Heart left ventricle (tissue), 16 donors: Measurements from ENCODE around the gene ADGRD1. TPM values are rescaled to one million over a fixed set of nuclear protein-coding genes. Genes with fewer than 3 reads are reported as not detected.

Experiments used
- ATAC-seq, 4 donors: fragments of 200-7000 bp; cut with Tn5 transposase; one replicate each; pipeline ENCODE4 v1.9.1; 2020 to 2022; ENCODE audit warnings: moderate library complexity in 4 of 4, mild to moderate bottlenecking in 3 of 4, moderate number of reproducible peaks in 1 of 4
- DNase-seq, 5 donors: peaks; one replicate each; pipeline ENCODE4 v3.0.0-alpha.2; 2020
- H3K27ac ChIP-seq, 12 donors: fragments of 200-600 bp; sonication (generic) in 4 of 12; one replicate each; pipeline versions ENCODE4 v1.5.0 to v1.8.0; 2016 to 2022; ENCODE audit warnings: mild to moderate bottlenecking in 2 of 12
- H3K27me3 ChIP-seq, 9 donors: fragments of 200-600 bp; sonication (generic) in 2 of 9; one replicate each; pipeline versions ENCODE4 v1.5.1 to v1.8.0; 2016 to 2022; ENCODE audit warnings: mild to moderate bottlenecking in 3 of 9
- H3K36me3 ChIP-seq, 9 donors: fragments of 200-600 bp; sonication (generic) in 2 of 9; one replicate each; pipeline versions ENCODE4 v1.5.0 to v1.8.0; 2018 to 2022; ENCODE audit warnings: mild to moderate bottlenecking in 2 of 9
- H3K4me1 ChIP-seq, 12 donors: fragments of 200-600 bp; sonication (generic) in 4 of 12; one replicate each; pipeline versions ENCODE4 v1.5.0 to v1.8.0; 2016 to 2022; ENCODE audit warnings: mild to moderate bottlenecking in 3 of 12
- H3K4me3 ChIP-seq, 12 donors: fragments of 200-600 bp; sonication (generic) in 4 of 12; one replicate each; pipeline versions ENCODE4 v1.5.0 to v1.8.0; 2017 to 2022; ENCODE audit warnings: mild to moderate bottlenecking in 9 of 12, moderate library complexity in 4 of 12
- H3K9me3 ChIP-seq, 12 donors: fragments of 200-600 bp; sonication (generic) in 4 of 12; one replicate each; pipeline versions ENCODE4 v1.5.0 to v1.8.0; 2016 to 2022; ENCODE audit warnings: mild to moderate bottlenecking in 1 of 12
- POLR2A ChIP-seq, 2 donors: fragments of 450-650 bp; IDR thresholded peaks; one replicate each; pipeline ENCODE4 v1.6.1; 2017; ENCODE audit warnings: antibody characterized with exemption in 2 of 2, mild to moderate bottlenecking in 2 of 2, moderate library complexity in 2 of 2
- WGBS, 4 donors: extraction: QIAGEN DNeasy Blood & Tissue Kit in 2 of 4; methylation state at CpG; one replicate each; pipeline versions ENCODE4 v1.1.5 to v1.1.7; 2013 to 2018; 5-methylcytosine and 5-hydroxymethylcytosine counted together
- intact Hi-C, 10 donors: fragments of 100-400 bp; cut with DNase I; formaldehyde crosslinking; loops; one replicate each; pipeline versions ENCODE4 v1.11.1 to v1.14.2; 2022
- polyA plus RNA-seq, 2 donors: library from polyadenylated mRNA; stranded (reverse); fragments of 200-250 nt; gene quantifications; one replicate each; pipeline ENCODE4 v1.2.3, GENCODE V29; 2013
- total RNA-seq, 9 donors: library from RNA; depleted of rRNA in 2 of 9; stranded (reverse); fragments of >200 nt in 2 of 9; fragmentation: NEBNext Ultra II Directional in 3 of 9; extraction: Animal tissue kit (Norgen Biotek cat#: 25700) in 3 of 9; gene quantifications; one replicate each; pipeline versions ENCODE4 v1.1.0 to v1.2.4, GENCODE V29; 2016 to 2023
- TF ChIP-seq, protein P1 (sequence below), 12 donors: fragments of 200-600 bp; sonication (generic) in 4 of 12; IDR thresholded peaks; one replicate each; pipeline versions ENCODE4 v1.5.0 to v1.8.0; 2018 to 2022; ENCODE audit warnings: antibody characterized with exemption in 12 of 12, mild to moderate bottlenecking in 5 of 12
- donor health status: ischemic (EF 13 %, LVEDD 7.1; RV severe dilation, severe dysfunction).
- donor health status: healthy with polysubstance abuse.
- donor health status: DM: no; HTN: yes; CAD: no.
- donor health status: DM: no; HTN: no; CAD: no.
- donor health status: ischemic (EF 25% LVEDD 6.9; RV normal size, moderate dysfunction).
- donor health status: ischemic (EF 25% LVEDD 5.7; RV mildly dilated, moderate dysfunction).
- donor health status: healthy.
- donor health status: DM: yes; HTN: yes; CAD: no.
- donor health status: ischemic (EF 35%, LVEDD 5.7; RV mildly dilated, moderate dysfunction).
- donor health status: nonischemic (EF 11% LVEDD 7.7; RV severe dilation, severe dysfunction).
- donor health status: DM: yes; HTN: yes; CAD: no.
- donor health status: PGD.
- donor health status: ischemic (EF 29% LVEDD 5.4; RV normal size, mild dysfunction).
- donor health status: nonischemic (EF 23%, LVEDD 6.1; RV moderate dilation, normal function).

Gene ADGRD1
- total and polyA plus RNA-seq, 11 donors = 22.7 to 109 (median 66.3) TPM

DNA sequence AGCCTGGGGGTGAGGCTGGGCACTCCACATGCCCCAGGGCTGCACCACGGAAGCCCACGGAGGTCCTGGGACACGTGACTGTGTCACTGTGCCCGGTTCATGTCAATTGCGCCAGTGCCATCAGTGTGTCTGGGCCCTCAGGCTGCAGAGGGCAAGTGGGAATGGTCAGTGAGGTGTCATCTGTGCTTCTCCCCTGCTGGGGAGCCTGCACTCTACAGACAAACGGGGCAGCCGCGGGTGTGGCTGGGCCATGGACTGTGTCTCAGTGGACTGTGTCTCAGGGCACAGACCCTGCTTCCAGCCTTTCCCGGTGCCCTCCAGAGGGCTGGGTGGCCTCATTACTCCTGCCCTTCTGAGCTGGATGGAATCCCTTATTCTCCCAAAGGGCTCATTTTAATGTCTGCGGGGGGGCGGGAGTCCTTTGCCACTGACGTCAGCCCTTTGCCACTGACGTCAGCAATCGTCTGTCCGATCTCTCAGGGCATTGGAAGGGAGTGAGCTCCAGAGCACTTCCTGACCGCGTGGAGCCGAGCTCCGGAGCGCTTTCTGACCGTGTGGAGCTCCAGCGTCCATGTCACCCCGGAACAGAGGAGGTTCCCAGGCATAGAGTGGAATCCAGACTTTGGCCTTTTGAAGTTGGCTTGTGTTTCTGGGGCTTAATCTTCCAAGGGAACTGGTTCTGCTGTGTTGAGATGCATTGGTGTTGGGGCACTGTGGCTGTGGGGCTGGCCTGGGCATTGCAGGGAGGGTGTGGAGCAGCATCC lies 72.4 kb downstream of the ADGRD1 start:
- peaks cover 0 to 43% (median 24%) of the 10 kb centered on the region in 9 donors for H3K36me3 ChIP-seq
- DNase-seq (no peak), ATAC-seq (peak in 3 of 4 donors; percentile 32 to 42 (median 42))
- intact Hi-C loops = no loop called here
- H3K27me3 ChIP-seq = no peaks in the 10 kb centered on the region
- no peaks in the 10 kb centered on the region for H3K9me3 ChIP-seq
- no peak for TF ChIP-seq POLR2A (IDR thresholded peaks at IDR 0.05)
- TF ChIP-seq, protein P1, sequence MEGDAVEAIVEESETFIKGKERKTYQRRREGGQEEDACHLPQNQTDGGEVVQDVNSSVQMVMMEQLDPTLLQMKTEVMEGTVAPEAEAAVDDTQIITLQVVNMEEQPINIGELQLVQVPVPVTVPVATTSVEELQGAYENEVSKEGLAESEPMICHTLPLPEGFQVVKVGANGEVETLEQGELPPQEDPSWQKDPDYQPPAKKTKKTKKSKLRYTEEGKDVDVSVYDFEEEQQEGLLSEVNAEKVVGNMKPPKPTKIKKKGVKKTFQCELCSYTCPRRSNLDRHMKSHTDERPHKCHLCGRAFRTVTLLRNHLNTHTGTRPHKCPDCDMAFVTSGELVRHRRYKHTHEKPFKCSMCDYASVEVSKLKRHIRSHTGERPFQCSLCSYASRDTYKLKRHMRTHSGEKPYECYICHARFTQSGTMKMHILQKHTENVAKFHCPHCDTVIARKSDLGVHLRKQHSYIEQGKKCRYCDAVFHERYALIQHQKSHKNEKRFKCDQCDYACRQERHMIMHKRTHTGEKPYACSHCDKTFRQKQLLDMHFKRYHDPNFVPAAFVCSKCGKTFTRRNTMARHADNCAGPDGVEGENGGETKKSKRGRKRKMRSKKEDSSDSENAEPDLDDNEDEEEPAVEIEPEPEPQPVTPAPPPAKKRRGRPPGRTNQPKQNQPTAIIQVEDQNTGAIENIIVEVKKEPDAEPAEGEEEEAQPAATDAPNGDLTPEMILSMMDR (IDR thresholded peaks at IDR 0.05) = no peak
- H3K4me3 ChIP-seq = no peak overlapping the region
- peaks cover 0 to 11% (median 0%) of the 10 kb centered on the region in 12 donors for H3K4me1 ChIP-seq
- peak overlapping the region in 1 of 12 donors; percentile 17 for H3K27ac ChIP-seq
- whole genome bisulfite sequencing, 4 donors = 61 to 87% (median 86%) methylated on average over 19 to 23 of the region's 23 CpGs

DNA sequence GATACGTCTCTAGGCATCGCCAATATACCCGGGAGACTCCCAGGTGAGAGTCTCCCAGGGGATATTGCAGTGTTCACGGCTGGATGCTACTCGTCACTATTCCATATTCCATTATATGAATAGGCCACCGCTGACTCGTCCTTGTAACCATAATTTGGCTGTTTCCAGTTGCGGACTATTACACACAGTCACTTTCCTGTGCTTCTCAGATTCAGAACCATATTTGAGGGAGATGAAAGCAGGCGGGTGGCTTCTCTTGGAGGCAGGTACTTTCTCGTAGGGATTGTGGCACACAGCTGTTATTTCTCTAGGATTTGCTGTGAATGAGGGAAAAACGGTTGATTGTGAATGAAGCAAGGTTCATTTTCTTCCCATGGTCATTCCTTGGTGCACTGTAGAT lies 73.0 kb downstream of the ADGRD1 start:
- Histone ChIP-seq H3K4me3 (no peak overlapping the region), H3K27me3 (no peaks in the 10 kb centered on the region), H3K9me3 (no peaks in the 10 kb centered on the region), H3K36me3 (peaks cover 0 to 38% (median 21%) of the 10 kb centered on the region in 9 donors), H3K4me1 (peaks cover 0 to 11% (median 0%) of the 10 kb centered on the region in 12 donors), H3K27ac (no peak overlapping the region)
- WGBS, 4 donors = 90 to 94% (median 92%) methylated on average over 11 of the region's 11 CpGs
- DNase-seq (no peak), ATAC-seq (no peak)
- intact Hi-C loops = no loop called here
- TF ChIP-seq, protein P1 (IDR thresholded peaks at IDR 0.05) = no peak
- no peak for TF ChIP-seq POLR2A (IDR thresholded peaks at IDR 0.05)

GRCh38 chr12:131027264-131027663 lies 73.6 kb downstream of the ADGRD1 start:
- DNase-seq = no peak
- no peaks in the 10 kb centered on the region for H3K27me3 ChIP-seq
- TF ChIP-seq POLR2A (IDR thresholded peaks at IDR 0.05) = no peak
- TF ChIP-seq, protein P1 (IDR thresholded peaks at IDR 0.05) = no peak
- intact Hi-C loops = no loop called here
- H3K36me3 ChIP-seq = peaks cover 0 to 38% (median 17%) of the 10 kb centered on the region in 9 donors
- H3K27ac ChIP-seq = peak overlapping the region in 1 of 12 donors; percentile 73
- no peak for ATAC-seq
- H3K4me1 ChIP-seq = peaks cover 0 to 11% (median 0%) of the 10 kb centered on the region in 12 donors
- no peak overlapping the region for H3K4me3 ChIP-seq
- no peaks in the 10 kb centered on the region for H3K9me3 ChIP-seq
- 85 to 90% (median 89%) methylated on average over 9 of the region's 9 CpGs for WGBS, 4 donors

- no peaks in the 10 kb centered on the region for H3K9me3 ChIP-seq
- ATAC-seq = no peak
- TF ChIP-seq, protein P1 (IDR thresholded peaks at IDR 0.05) = no peak
- TF ChIP-seq POLR2A (IDR thresholded peaks at IDR 0.05) = no peak
- peak overlapping the region in 3 of 12 donors; percentile 18 to 73 (median 25) for H3K27ac ChIP-seq
- 92 to 93% (median 93%) methylated on average over 15 to 20 of the region's 20 CpGs for WGBS, 4 donors
- DNase-seq = no peak
- H3K36me3 ChIP-seq = peaks cover 0 to 34% (median 10%) of the 10 kb centered on the region in 9 donors
- intact Hi-C loops = no loop called here
- no peak overlapping the region for H3K4me3 ChIP-seq
- peaks cover 0 to 11% (median 0%) of the 10 kb centered on the region in 12 donors for H3K4me1 ChIP-seq
- no peaks in the 10 kb centered on the region for H3K27me3 ChIP-seq
Observed at GRCh38 chr12:131027876-131028586, 74.3 kb downstream of the ADGRD1 start.
